ENCODE results near the gene CCND1. TPM values are rescaled to one million over a fixed set of nuclear protein-coding genes. Genes with fewer than 3 reads are reported as not detected.

CCND1 gene
- total and polyA plus RNA-seq, 9 of the 15 experiments (the other 6 are each of a cell fraction or from before 2014, with no cell fraction given) = 0.04 to 23.3 (median 3.8) TPM

- TF ChIP-seq ZNF282 (CRISPR knock-in tag; IDR thresholded peaks at IDR 0.05) = no peak
- TF ChIP-seq ATF7 (IDR thresholded peaks at IDR 0.05) = no peak
- TF ChIP-seq NFYB (IDR thresholded peaks at IDR 0.05; ENCODE audit: extremely low read depth, insufficient read length) = peak; percentile 65
- TF ChIP-seq TFAM (CRISPR knock-in tag; conservative IDR thresholded peaks at IDR 0.05) = no peak
- TF ChIP-seq HCFC1 (IDR thresholded peaks at IDR 0.05; ENCODE audit: low read depth, low read length) = peak; percentile 90
- TF ChIP-seq CREB3L1 (IDR thresholded peaks at IDR 0.05; ENCODE audit: borderline replicate concordance, low read depth) = peak; percentile 28; the same call in 1 of the 2 replicates
These were observed 10.9 kb upstream of the CCND1 start (continued) for GRCh38 chr11:69630017-69630416.

- FAIRE-seq = no peak
- in situ Hi-C loops (cut with MboI) = no loop called here
These were observed 10.5 kb upstream of the CCND1 start for GRCh38 chr11:69630424-69630823.

More at GRCh38 chr11:69630424-69630823, 10.5 kb upstream of the CCND1 start:
- Histone ChIP-seq H3K9me1 (ENCODE audit: control insufficient read depth, insufficient read depth, low read length) (no peaks in the 10 kb centered on the region), H3K9ac (ENCODE audit: insufficient read depth in 1 of 2, low read depth in 2 of 2, low read length in 2 of 2) (no peak overlapping the region), H3K27ac (ENCODE audit: extremely low read depth, low read depth, low read length) (no peak overlapping the region), H3K9me3 (replicated peaks; ENCODE audit: control insufficient read depth, insufficient read depth, low read depth, low read length) (peaks cover 4% of the 10 kb centered on the region; the same call in 1 of the 2 replicates), H4K20me1 (replicated peaks; ENCODE audit: control insufficient read depth, insufficient read depth, low read length) (no peaks in the 10 kb centered on the region), H3K4me1 (replicated peaks in 1 of 2; ENCODE audit: control insufficient read depth in 2 of 2, insufficient read depth in 2 of 2, low read length in 2 of 2) (peaks cover 0 to 2% of the 10 kb centered on the region in 2 experiments; a peak in 1 of 5 replicates), H3K4me3 (no peak overlapping the region), H3K27me3 (ENCODE audit: control insufficient read depth in 2 of 2, insufficient read depth in 2 of 2, low read length in 2 of 2) (peaks cover 14 to 35% of the 10 kb centered on the region in 2 experiments; a peak in 4 of 5 replicates), H3K4me2 (ENCODE audit: insufficient read depth, low read length) (no peak overlapping the region), H2AFZ (ENCODE audit: low read depth, low read length) (no peak overlapping the region), H3K79me2 (ENCODE audit: control insufficient read depth, insufficient read depth, low read length) (no peaks in the 10 kb centered on the region), H3K36me3 (ENCODE audit: control insufficient read depth, insufficient read depth, low read length) (no peaks in the 10 kb centered on the region)
- BruUV-seq (replicated peaks) = no TSS peak
- TF ChIP-seq CREB3L1 (IDR thresholded peaks at IDR 0.05; ENCODE audit: borderline replicate concordance, low read depth) = 0 out of 2 replicates have a peak, but pooled peaks have one; percentile 2
- TF ChIP-seq ZNF143 (CRISPR knock-in tag; IDR thresholded peaks at IDR 0.05) = peak; percentile 4; the same call in 1 of the 2 replicates
- TF ChIP-seq, protein P1, sequence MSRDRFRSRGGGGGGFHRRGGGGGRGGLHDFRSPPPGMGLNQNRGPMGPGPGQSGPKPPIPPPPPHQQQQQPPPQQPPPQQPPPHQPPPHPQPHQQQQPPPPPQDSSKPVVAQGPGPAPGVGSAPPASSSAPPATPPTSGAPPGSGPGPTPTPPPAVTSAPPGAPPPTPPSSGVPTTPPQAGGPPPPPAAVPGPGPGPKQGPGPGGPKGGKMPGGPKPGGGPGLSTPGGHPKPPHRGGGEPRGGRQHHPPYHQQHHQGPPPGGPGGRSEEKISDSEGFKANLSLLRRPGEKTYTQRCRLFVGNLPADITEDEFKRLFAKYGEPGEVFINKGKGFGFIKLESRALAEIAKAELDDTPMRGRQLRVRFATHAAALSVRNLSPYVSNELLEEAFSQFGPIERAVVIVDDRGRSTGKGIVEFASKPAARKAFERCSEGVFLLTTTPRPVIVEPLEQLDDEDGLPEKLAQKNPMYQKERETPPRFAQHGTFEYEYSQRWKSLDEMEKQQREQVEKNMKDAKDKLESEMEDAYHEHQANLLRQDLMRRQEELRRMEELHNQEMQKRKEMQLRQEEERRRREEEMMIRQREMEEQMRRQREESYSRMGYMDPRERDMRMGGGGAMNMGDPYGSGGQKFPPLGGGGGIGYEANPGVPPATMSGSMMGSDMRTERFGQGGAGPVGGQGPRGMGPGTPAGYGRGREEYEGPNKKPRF (IDR thresholded peaks at IDR 0.05; ENCODE audit: low read depth, low read length) = no peak
- ATAC-seq (no peak; the same call in 2 of the 3 replicates), DNase-seq (ENCODE audit: extremely low read depth in 1 of 4, low spot score in 3 of 4) (no peak)
- POLR2A ChIA-PET = interaction anchor here (0.6 kb wide), 1 partner anchor 268 kb away, joined by 3 read pairs; no protein-coding TSS in a partner anchor
- intact Hi-C loops (cut with micrococcal nuclease) = no loop called here
- WGBS (ENCODE audit: insufficient coverage, low coverage, missing lambda C conversion rate) = 9% methylated on average over 8 of the region's 8 CpGs
- CTCF ChIA-PET (ENCODE audit: low intra/inter-chr PET ratio) = no interaction called here
